ENCODE data around the gene ZNF724. TPM values are rescaled to one million over a fixed set of nuclear protein-coding genes. Genes with fewer than 3 reads are reported as not detected.
A peak's percentile ranks its signal among the peaks of the same experiment; 100 is the strongest.

ZNF724 gene
- total and polyA plus RNA-seq, 8 donors, result 4.3 to 7.8 (median 5.4) TPM

DNA sequence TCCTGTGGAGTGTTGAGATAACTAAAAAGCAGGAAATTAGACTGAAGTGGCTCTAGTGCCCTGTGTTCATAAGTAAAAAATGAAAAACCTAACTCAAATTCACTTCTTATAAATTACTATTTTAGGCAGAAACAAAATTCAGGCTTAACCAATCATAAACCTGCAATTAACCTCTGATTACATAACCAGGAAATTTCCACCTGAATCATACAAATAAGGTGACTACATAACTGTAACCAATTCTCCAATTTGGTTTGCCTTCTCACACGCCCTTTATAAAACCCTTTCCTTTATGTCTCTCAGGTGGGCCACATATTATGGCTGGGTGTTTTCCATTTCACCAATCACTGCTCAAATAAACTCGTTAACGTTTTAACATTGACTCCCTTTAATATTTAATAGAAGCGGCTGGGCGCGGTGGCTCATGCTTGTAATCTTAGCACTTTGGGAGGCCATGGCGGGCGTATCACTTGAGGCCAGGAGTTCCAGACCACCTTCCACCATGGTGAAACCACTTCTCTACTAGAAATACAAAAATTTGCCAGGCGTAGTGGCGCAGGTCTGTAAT is 22.9 kb upstream of the ZNF724 start:
- no peaks in the 10 kb centered on the region for H3K27me3 ChIP-seq
- intact Hi-C loops (cut with DNase I), result no loop called here
- H3K9me3 ChIP-seq, result no peaks in the 10 kb centered on the region
- peak overlapping the region; percentile 68 to 95 for H3K4me3 ChIP-seq
- ATAC-seq, result peak; percentile 13
- no peak for TF ChIP-seq CTCF (IDR thresholded peaks at IDR 0.05)
- H3K27ac ChIP-seq, result peak overlapping the region; percentile 78 to 89
- peaks cover 3 to 19% of the 10 kb centered on the region in 2 donors for H3K4me1 ChIP-seq
- peak in 1 of 4 donors; percentile 22 for DNase-seq
- peaks cover 0 to 24% of the 10 kb centered on the region in 2 donors for H3K36me3 ChIP-seq

DNA sequence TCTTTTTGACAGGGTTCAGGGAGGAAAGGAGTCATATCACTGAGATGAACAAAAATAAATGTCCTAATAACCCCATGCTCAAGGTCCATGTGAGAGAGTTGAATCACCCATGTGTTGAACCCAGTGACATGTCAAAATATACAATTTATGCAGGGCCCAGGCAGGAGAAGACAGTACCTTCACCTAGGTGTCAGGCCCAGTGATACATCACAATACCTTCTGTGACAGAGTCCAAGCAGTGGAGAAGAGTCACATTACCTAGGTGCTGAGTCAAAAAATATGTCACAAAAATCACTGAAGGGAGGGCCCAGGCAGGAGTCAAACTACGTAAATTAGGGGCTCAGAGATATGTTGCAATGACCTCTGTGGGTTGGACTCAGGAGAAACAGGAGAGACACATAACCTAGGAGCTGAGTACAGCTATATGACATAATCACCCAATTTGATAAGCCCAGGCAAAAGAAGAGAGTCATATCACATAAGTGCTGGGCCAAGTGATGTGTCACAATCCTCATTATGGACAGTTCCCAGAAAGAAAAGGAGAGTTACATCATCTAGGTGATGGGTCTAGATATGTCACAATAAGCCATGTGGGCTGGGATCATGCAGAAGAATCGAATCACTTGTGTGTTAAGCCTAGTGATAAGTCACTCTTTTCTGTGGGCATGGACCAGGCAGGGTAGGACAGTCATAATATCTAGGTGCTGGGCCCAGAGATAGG is 13.8 kb upstream of the ZNF724 start:
- H3K4me3 ChIP-seq, result no peak overlapping the region
- no peaks in the 10 kb centered on the region for H3K9me3 ChIP-seq
- no peaks in the 10 kb centered on the region for H3K27me3 ChIP-seq
- H3K36me3 ChIP-seq, result peaks cover 0 to 51% of the 10 kb centered on the region in 2 donors
- no peak for ATAC-seq
- intact Hi-C loops (cut with DNase I), result no loop called here
- no peak overlapping the region for H3K27ac ChIP-seq
- no peak for DNase-seq
- H3K4me1 ChIP-seq, result no peaks in the 10 kb centered on the region
- no peak for TF ChIP-seq CTCF (IDR thresholded peaks at IDR 0.05)

GRCh38 chr19:23263396-23263795 is 13.2 kb upstream of the ZNF724 start:
- intact Hi-C loops (cut with DNase I), result no loop called here
- TF ChIP-seq CTCF (IDR thresholded peaks at IDR 0.05), result no peak
- ATAC-seq (no peak), DNase-seq (no peak)
- Histone ChIP-seq H3K4me3 (no peak overlapping the region), H3K9me3 (no peaks in the 10 kb centered on the region), H3K27me3 (no peaks in the 10 kb centered on the region), H3K36me3 (peaks cover 0 to 50% of the 10 kb centered on the region in 2 donors), H3K4me1 (no peaks in the 10 kb centered on the region), H3K27ac (no peak overlapping the region)

GRCh38 chr19:23262920-23263319 is 12.7 kb upstream of the ZNF724 start:
- Histone ChIP-seq H3K4me1 (no peaks in the 10 kb centered on the region), H3K9me3 (no peaks in the 10 kb centered on the region), H3K4me3 (no peak overlapping the region), H3K27ac (no peak overlapping the region), H3K27me3 (no peaks in the 10 kb centered on the region), H3K36me3 (peaks cover 0 to 45% of the 10 kb centered on the region in 2 donors)
- TF ChIP-seq CTCF (IDR thresholded peaks at IDR 0.05), result no peak
- DNase-seq (no peak), ATAC-seq (no peak)
- intact Hi-C loops (cut with DNase I), result no loop called here

DNA sequence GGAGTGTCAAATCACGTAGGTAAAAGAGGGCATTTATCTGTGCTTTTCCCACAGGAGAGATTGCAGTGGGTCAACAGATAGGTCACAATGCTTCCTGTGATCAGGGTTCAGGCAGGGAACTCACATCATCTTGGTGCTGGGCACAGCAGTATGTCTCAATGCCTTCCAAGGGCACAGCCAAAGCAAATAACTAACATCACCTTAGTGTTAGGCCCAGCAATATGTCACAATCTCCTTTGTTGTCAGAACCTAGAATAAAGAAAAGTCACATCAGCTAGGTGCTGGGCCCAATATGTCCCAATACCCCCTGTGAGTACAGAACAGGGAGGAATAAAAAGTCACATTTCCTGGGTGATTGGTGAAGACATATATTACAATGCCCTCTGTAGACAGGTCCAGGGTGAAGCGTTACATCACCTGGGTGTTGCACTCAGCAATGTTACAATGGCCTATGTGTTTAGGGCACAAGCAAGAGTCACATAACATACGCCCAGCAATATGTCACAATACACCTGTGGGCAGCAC is 11.4 kb upstream of the ZNF724 start:
- no peak for TF ChIP-seq CTCF (IDR thresholded peaks at IDR 0.05)
- peaks cover 0 to 32% of the 10 kb centered on the region in 2 donors for H3K36me3 ChIP-seq
- no peak for DNase-seq
- H3K27me3 ChIP-seq, result no peaks in the 10 kb centered on the region
- no peak overlapping the region for H3K27ac ChIP-seq
- H3K4me3 ChIP-seq, result no peak overlapping the region
- no peaks in the 10 kb centered on the region for H3K4me1 ChIP-seq
- no peak for ATAC-seq
- intact Hi-C loops (cut with DNase I), result no loop called here
- no peaks in the 10 kb centered on the region for H3K9me3 ChIP-seq

All from left lung (tissue), 10 donors.